Activated CD4-positive, alpha-beta T cell treated with anti-CD3 and anti-CD28 coated beads for 1 hour (primary cell): Measurements from ENCODE around the gene ABCD2.
"Not testable (repeated sequence)": the region's sequence is repeated elsewhere in the genome, so short reads cannot be mapped to it uniquely, and the experiment has no call there.

Source experiments
- DNase-seq: peaks from one replicate; pipeline ENCODE4 v3.0.0-alpha.2; 2020

ABCD2 gene

GRCh38 chr12:39619660-39620433, at the start of gene ABCD2:
Gene ABCD2, minus strand, starts transcription at chr12:39619803. Its CDS starts 188 bp downstream, at chr12:39619615.
- DNase-seq, result peak; percentile 48

GRCh38 chr12:39660101-39660500, 40.5 kb upstream of the ABCD2 start:
- DNase-seq, result no peak

GRCh38 chr12:39647383-39647782, 27.8 kb upstream of the ABCD2 start:
- DNase-seq, result no peak

GRCh38 chr12:39646963-39647362, 27.4 kb upstream of the ABCD2 start:
- no peak for DNase-seq

- no peak for DNase-seq
Measured at GRCh38 chr12:39643052-39643451, 23.4 kb upstream of the ABCD2 start.

- DNase-seq, result no peak
Measured at GRCh38 chr12:39638840-39639239, 19.2 kb upstream of the ABCD2 start.

GRCh38 chr12:39638178-39638577, 18.6 kb upstream of the ABCD2 start:
- DNase-seq, result no peak

- DNase-seq, result no peak
Measured at GRCh38 chr12:39632670-39633069, 13.1 kb upstream of the ABCD2 start.

- no peak for DNase-seq
Measured at GRCh38 chr12:39628836-39629235, 9.2 kb upstream of the ABCD2 start.

GRCh38 chr12:39627914-39628313, 8.3 kb upstream of the ABCD2 start:
- no peak for DNase-seq

- no peak for DNase-seq
Measured at GRCh38 chr12:39626033-39626814, 6.6 kb upstream of the ABCD2 start.

- no peak for DNase-seq
Measured at GRCh38 chr12:39623919-39624318, 4.3 kb upstream of the ABCD2 start.

- not testable (repeated sequence) for DNase-seq
Measured at GRCh38 chr12:39623160-39623559, 3.6 kb upstream of the ABCD2 start.

- no peak for DNase-seq
Measured at GRCh38 chr12:39622306-39622705, 2.7 kb upstream of the ABCD2 start.

GRCh38 chr12:39621670-39622069, 2.1 kb upstream of the ABCD2 start:
- no peak for DNase-seq

- no peak for DNase-seq
Measured at GRCh38 chr12:39620659-39621658, 1.4 kb upstream of the ABCD2 start.

- DNase-seq, result no peak
Measured at GRCh38 chr12:39619316-39619659, 315 bp downstream of the ABCD2 start.

- no peak for DNase-seq
Measured at GRCh38 chr12:39618701-39619100, 902 bp downstream of the ABCD2 start.

- no peak for DNase-seq
Measured at GRCh38 chr12:39617887-39618286, 1.7 kb downstream of the ABCD2 start.

- DNase-seq, result no peak
Measured at GRCh38 chr12:39616666-39617065, 2.9 kb downstream of the ABCD2 start.

GRCh38 chr12:39616251-39616650, 3.4 kb downstream of the ABCD2 start:
- DNase-seq, result no peak

- no peak for DNase-seq
Measured at GRCh38 chr12:39613525-39613924, 6.1 kb downstream of the ABCD2 start.

- no peak for DNase-seq
Measured at GRCh38 chr12:39612250-39612649, 7.4 kb downstream of the ABCD2 start.
